Keratinocyte (primary cell): ENCODE measurements around the gene SRSF12. TPM values are rescaled to one million over a fixed set of nuclear protein-coding genes. Genes with fewer than 3 reads are reported as not detected.
A peak's percentile ranks its signal among the peaks of the same experiment; 100 is the strongest.

Source experiments
- DNase-seq: peaks from one replicate; pipeline ENCODE4 v3.0.0-alpha.2; 2011; ENCODE audit warnings: low read depth, missing footprints, low spot score
- FAIRE-seq: peaks from 2 replicates; lab custom pipeline; 2011; peaks lifted over from hg19 to GRCh38; lab: Jason Lieb, UNC
- H2AFZ ChIP-seq: 2 replicates; pipeline ENCODE4 v1.6.0; 2012; ENCODE audit warnings: low read length, control low read depth, inconsistent platforms; ENCODE audit not compliant: control insufficient read depth
- H3K27ac ChIP-seq: 2 replicates; pipeline ENCODE4 v1.5.1; 2011; ENCODE audit warnings: low read length; ENCODE audit not compliant: control insufficient read depth, insufficient read depth
- H3K27me3 ChIP-seq: 3 replicates; pipeline ENCODE4 v1.6.0; 2011; ENCODE audit warnings: low read length; ENCODE audit not compliant: control insufficient read depth, insufficient read depth; ENCODE audit errors: extremely low read depth
- H3K36me3 ChIP-seq, 2 experiments: 2 replicates in 1 of 2; 3 replicates in 1 of 2; pipeline ENCODE4 v1.5.1; 2011; ENCODE audit warnings: low read length in 2 of 2, mild to moderate bottlenecking in 1 of 2; ENCODE audit not compliant: control insufficient read depth in 2 of 2, insufficient read depth in 2 of 2; ENCODE audit errors: extremely low read depth in 1 of 2
- H3K4me1 ChIP-seq: 3 replicates; pipeline ENCODE4 v1.5.1; 2011; ENCODE audit warnings: low read length; ENCODE audit not compliant: control insufficient read depth, insufficient read depth; ENCODE audit errors: extremely low read depth
- H3K4me2 ChIP-seq: 3 replicates; pipeline ENCODE4 v1.6.0; 2011; ENCODE audit warnings: low read depth, low read length; ENCODE audit not compliant: control insufficient read depth, insufficient read depth; ENCODE audit errors: extremely low read depth
- H3K4me3 ChIP-seq, 3 experiments: fragments of 200-600 bp in 1 of 3; sonication (generic) in 1 of 3; 2 replicates in 2 of 3; 3 replicates in 1 of 3; pipeline ENCODE4 v1.5.1; 2011 to 2016; ENCODE audit warnings: low read length in 3 of 3, mild to moderate bottlenecking in 3 of 3, control low read depth in 2 of 3, inconsistent platforms in 1 of 3, low read depth in 1 of 3, mixed read lengths in 1 of 3, mixed run types in 1 of 3, moderate library complexity in 1 of 3; ENCODE audit not compliant: control insufficient read depth in 2 of 3, insufficient read depth in 2 of 3; ENCODE audit errors: extremely low read depth in 1 of 3
- H3K79me2 ChIP-seq: 2 replicates; pipeline ENCODE4 v1.6.0; 2012; ENCODE audit warnings: low read length; ENCODE audit not compliant: control insufficient read depth, insufficient read depth
- H3K9ac ChIP-seq: 3 replicates; pipeline ENCODE4 v1.6.0; 2011; ENCODE audit warnings: low read length; ENCODE audit not compliant: control insufficient read depth, insufficient read depth; ENCODE audit errors: extremely low read depth
- H3K9me1 ChIP-seq: 3 replicates; pipeline ENCODE4 v1.6.0; 2011; ENCODE audit warnings: low read length; ENCODE audit not compliant: control insufficient read depth, insufficient read depth; ENCODE audit errors: extremely low read depth
- H3K9me3 ChIP-seq: 2 replicates; pipeline ENCODE4 v1.5.1; 2012; ENCODE audit warnings: low read depth, low read length; ENCODE audit not compliant: control insufficient read depth
- H4K20me1 ChIP-seq: 3 replicates; pipeline ENCODE4 v1.6.0; 2011; ENCODE audit warnings: low read length; ENCODE audit not compliant: control insufficient read depth, insufficient read depth; ENCODE audit errors: extremely low read depth
- EZH2 ChIP-seq: IDR thresholded peaks from one replicate; pipeline ENCODE4 v1.6.1; 2012; ENCODE audit warnings: inconsistent platforms, mild to moderate bottlenecking, low read length, moderate library complexity
- dilution Hi-C: fragments of 300-500 bp; cut with MboI; formaldehyde crosslinking; loops from one replicate; pipeline ENCODE4 v1.7.0; 2020; ENCODE audit warnings: low sequenced_read_pairs; ENCODE audit not compliant: extremely low pct_ligation_motif_present
- polyA plus RNA-seq, 5 experiments: library from polyadenylated mRNA; depleted of rRNA in 3 of 5; stranded (reverse) in 3 of 5; stranded (forward) in 1 of 5; unstranded in 1 of 5; fragments of >200 nt; gene quantifications; 1 replicate in 1 of 5; 2 replicates in 3 of 5; 3 replicates in 1 of 5; pipeline versions ENCODE4 v1.2.1 to v1.2.3, GENCODE V29; 2011 to 2012; ENCODE audit warnings: missing spikeins in 2 of 5, low read depth in 1 of 5, low replicate concordance in 1 of 5
- TF ChIP-seq, protein P1 (sequence below), 3 experiments: IDR thresholded peaks in 1 of 3; conservative IDR thresholded peaks in 1 of 3; optimal IDR thresholded peaks in 1 of 3; 2 replicates in 2 of 3; 3 replicates in 1 of 3; pipeline versions ENCODE3 to v1.5.1; 2011; ENCODE audit warnings: low read length in 3 of 3, mild to moderate bottlenecking in 3 of 3, moderate library complexity in 2 of 3, control low read depth in 1 of 3, inconsistent platforms in 1 of 3; ENCODE audit not compliant: insufficient read depth in 2 of 3; ENCODE audit errors: extremely low read depth in 1 of 3

SRSF12 gene
- polyA plus RNA-seq, 1 donor (not counting 4 experiments of a cell fraction or from before 2014, with no cell fraction given): 0.28 TPM

GRCh38 chr6:89116702-89117101, 1.2 kb downstream of the SRSF12 start:
- no peak overlapping the region for H3K27ac ChIP-seq
- H3K9me1 ChIP-seq: no peaks in the 10 kb centered on the region
- H3K4me2 ChIP-seq: peak overlapping the region; percentile 91
- H4K20me1 ChIP-seq: no peaks in the 10 kb centered on the region
- peaks cover 12% of the 10 kb centered on the region for H3K27me3 ChIP-seq
- H3K9ac ChIP-seq: no peak overlapping the region
- FAIRE-seq (no peak), DNase-seq (no peak)
- no peaks in the 10 kb centered on the region for H3K9me3 ChIP-seq
- dilution Hi-C loops: no loop called here
- no peaks in the 10 kb centered on the region for H3K36me3 ChIP-seq
- TF ChIP-seq, protein P1, sequence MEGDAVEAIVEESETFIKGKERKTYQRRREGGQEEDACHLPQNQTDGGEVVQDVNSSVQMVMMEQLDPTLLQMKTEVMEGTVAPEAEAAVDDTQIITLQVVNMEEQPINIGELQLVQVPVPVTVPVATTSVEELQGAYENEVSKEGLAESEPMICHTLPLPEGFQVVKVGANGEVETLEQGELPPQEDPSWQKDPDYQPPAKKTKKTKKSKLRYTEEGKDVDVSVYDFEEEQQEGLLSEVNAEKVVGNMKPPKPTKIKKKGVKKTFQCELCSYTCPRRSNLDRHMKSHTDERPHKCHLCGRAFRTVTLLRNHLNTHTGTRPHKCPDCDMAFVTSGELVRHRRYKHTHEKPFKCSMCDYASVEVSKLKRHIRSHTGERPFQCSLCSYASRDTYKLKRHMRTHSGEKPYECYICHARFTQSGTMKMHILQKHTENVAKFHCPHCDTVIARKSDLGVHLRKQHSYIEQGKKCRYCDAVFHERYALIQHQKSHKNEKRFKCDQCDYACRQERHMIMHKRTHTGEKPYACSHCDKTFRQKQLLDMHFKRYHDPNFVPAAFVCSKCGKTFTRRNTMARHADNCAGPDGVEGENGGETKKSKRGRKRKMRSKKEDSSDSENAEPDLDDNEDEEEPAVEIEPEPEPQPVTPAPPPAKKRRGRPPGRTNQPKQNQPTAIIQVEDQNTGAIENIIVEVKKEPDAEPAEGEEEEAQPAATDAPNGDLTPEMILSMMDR (optimal IDR thresholded peaks at IDR 0.05 in 1 of 3, IDR thresholded peaks at IDR 0.05 in 1 of 3, conservative IDR thresholded peaks at IDR 0.05 in 1 of 3; ENCODE audit: extremely low read depth in 1 of 3, insufficient read depth in 2 of 3, low read length in 3 of 3): no peak
- no peak for TF ChIP-seq EZH2
- no peak overlapping the region for H2AFZ ChIP-seq
- H3K4me3 ChIP-seq: no peak overlapping the region
- H3K4me1 ChIP-seq: no peaks in the 10 kb centered on the region
- no peaks in the 10 kb centered on the region for H3K79me2 ChIP-seq

GRCh38 chr6:89111933-89112332, 5.9 kb downstream of the SRSF12 start:
- TF ChIP-seq, protein P1 (optimal IDR thresholded peaks at IDR 0.05 in 1 of 3, IDR thresholded peaks at IDR 0.05 in 1 of 3, conservative IDR thresholded peaks at IDR 0.05 in 1 of 3; ENCODE audit: extremely low read depth in 1 of 3, insufficient read depth in 2 of 3, low read length in 3 of 3): no peak
- TF ChIP-seq EZH2: no peak
- Histone ChIP-seq H3K4me1 (no peaks in the 10 kb centered on the region), H3K9ac (no peak overlapping the region), H3K27ac (no peak overlapping the region), H3K4me3 (no peak overlapping the region), H4K20me1 (no peaks in the 10 kb centered on the region), H3K4me2 (no peak overlapping the region), H3K27me3 (peaks cover 1% of the 10 kb centered on the region), H2AFZ (no peak overlapping the region), H3K79me2 (no peaks in the 10 kb centered on the region), H3K36me3 (no peaks in the 10 kb centered on the region), H3K9me3 (no peaks in the 10 kb centered on the region), H3K9me1 (no peaks in the 10 kb centered on the region)
- no peak for FAIRE-seq
- dilution Hi-C loops: no loop called here
- DNase-seq: no peak
